PC-3 (cell line): ENCODE data around the gene CNTN6.

ENCODE experiments used
- EZH2phosphoT487 ChIP-seq: fragments of 300-600 bp; sonication (generic); IDR thresholded peaks from 2 replicates; pipeline ENCODE4 v1.6.1; 2018; ENCODE audit warnings: mild to moderate bottlenecking, antibody characterized with exemption, low read length, borderline replicate concordance
- TF ChIP-seq, protein P1 (sequence below): fragments of 300-600 bp; sonication (generic); conservative IDR thresholded peaks from 2 replicates; pipeline ENCODE4 v1.5.1; 2017; ENCODE audit warnings: antibody characterized with exemption, low read depth, mild to moderate bottlenecking, low read length

DNA sequence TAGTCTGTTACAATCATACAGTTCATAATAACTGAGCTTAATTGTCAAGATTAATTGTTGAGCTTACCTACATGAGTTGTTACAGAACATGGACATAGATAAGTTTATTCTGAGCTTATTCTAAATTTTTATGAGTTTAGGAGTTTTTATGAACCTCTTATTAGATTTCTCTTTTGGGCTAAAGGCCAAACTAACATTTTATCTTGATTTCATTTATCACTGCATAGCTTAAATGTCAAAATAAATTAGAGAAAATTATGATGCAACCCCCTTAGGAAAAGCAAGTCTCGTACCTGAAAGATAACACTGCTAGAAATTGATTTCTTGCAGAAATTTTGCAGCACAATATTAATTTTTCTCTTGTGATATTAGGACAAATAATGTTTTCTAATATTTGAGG lies 54.5 kb downstream of the CNTN6 start:
- TF ChIP-seq, protein P1, sequence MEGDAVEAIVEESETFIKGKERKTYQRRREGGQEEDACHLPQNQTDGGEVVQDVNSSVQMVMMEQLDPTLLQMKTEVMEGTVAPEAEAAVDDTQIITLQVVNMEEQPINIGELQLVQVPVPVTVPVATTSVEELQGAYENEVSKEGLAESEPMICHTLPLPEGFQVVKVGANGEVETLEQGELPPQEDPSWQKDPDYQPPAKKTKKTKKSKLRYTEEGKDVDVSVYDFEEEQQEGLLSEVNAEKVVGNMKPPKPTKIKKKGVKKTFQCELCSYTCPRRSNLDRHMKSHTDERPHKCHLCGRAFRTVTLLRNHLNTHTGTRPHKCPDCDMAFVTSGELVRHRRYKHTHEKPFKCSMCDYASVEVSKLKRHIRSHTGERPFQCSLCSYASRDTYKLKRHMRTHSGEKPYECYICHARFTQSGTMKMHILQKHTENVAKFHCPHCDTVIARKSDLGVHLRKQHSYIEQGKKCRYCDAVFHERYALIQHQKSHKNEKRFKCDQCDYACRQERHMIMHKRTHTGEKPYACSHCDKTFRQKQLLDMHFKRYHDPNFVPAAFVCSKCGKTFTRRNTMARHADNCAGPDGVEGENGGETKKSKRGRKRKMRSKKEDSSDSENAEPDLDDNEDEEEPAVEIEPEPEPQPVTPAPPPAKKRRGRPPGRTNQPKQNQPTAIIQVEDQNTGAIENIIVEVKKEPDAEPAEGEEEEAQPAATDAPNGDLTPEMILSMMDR = no peak
- TF ChIP-seq EZH2phosphoT487 = no peak
